PC-3 (cell line): ENCODE measurements around the gene ADORA2A. TPM values are rescaled to one million over a fixed set of nuclear protein-coding genes. Genes with fewer than 3 reads are reported as not detected.

Experiments used
- ATAC-seq: fragments of 200-7000 bp; cut with Tn5 transposase; 2 replicates; pipeline ENCODE4 v1.9.1; 2020; ENCODE audit warnings: mild to moderate bottlenecking, moderate library complexity
- BruUV-seq: library from RNA; stranded (reverse); fragments of 400-500 nt; replicated peaks from 2 replicates; lab custom pipeline; 2021; lab: Mats Ljungman, UMichigan
- CTCF ChIA-PET: fragments of 300-600 bp; sonication (Branson Sonifier 250); formaldehyde crosslinking; loops from one replicate; lab custom pipeline; 2022; ENCODE audit warnings: antibody characterized with exemption; lab: Charles Lee
- POLR2A ChIA-PET: fragments of 300-600 bp; sonication (Branson Sonifier 250); formaldehyde crosslinking; loops from one replicate; lab custom pipeline; 2022; ENCODE audit warnings: antibody characterized with exemption; ENCODE audit not compliant: unreplicated experiment; lab: Charles Lee
- DNase-seq: peaks from one replicate; pipeline ENCODE4 v3.0.0-alpha.2; 2015
- H2AFZ ChIP-seq: fragments of 300-600 bp; sonication (generic); 2 replicates; pipeline ENCODE4 v1.6.0; 2016; ENCODE audit warnings: antibody characterized with exemption, low read length
- H3F3A ChIP-seq: fragments of 300-600 bp; sonication (generic); one replicate; pipeline ENCODE4 v1.6.0; 2017; ENCODE audit warnings: antibody characterized with exemption, low read length, control low read depth, mild to moderate bottlenecking; ENCODE audit not compliant: unreplicated experiment
- H3K27ac ChIP-seq: fragments of 300-600 bp; sonication (generic); 2 replicates; pipeline ENCODE4 v1.5.1; 2016; ENCODE audit warnings: mild to moderate bottlenecking, low read length
- H3K27me3 ChIP-seq: fragments of 300-600 bp; sonication (generic); 2 replicates; pipeline ENCODE4 v1.6.1; 2016; ENCODE audit warnings: low read length, mixed read lengths
- H3K36me3 ChIP-seq: fragments of 300-600 bp; sonication (generic); 2 replicates; pipeline ENCODE4 v1.6.1; 2016; ENCODE audit warnings: low read depth, mixed run types, low read length, mixed read lengths
- H3K4me1 ChIP-seq: fragments of 300-600 bp; sonication (generic); 2 replicates; pipeline ENCODE4 v1.5.1; 2016; ENCODE audit warnings: low read length; ENCODE audit not compliant: insufficient read depth
- H3K4me2 ChIP-seq: fragments of 300-600 bp; sonication (generic); 2 replicates; pipeline ENCODE4 v1.6.0; 2016; ENCODE audit warnings: low read length
- H3K4me3 ChIP-seq: fragments of 300-600 bp; sonication (generic); 2 replicates; pipeline ENCODE4 v1.5.1; 2016; ENCODE audit warnings: mild to moderate bottlenecking, low read length, mixed read lengths
- H3K79me2 ChIP-seq: fragments of 300-600 bp; sonication (generic); 2 replicates; pipeline ENCODE4 v1.6.1; 2017; ENCODE audit warnings: low read length, mixed read lengths
- H3K9ac ChIP-seq: fragments of 300-600 bp; sonication (generic); 2 replicates; pipeline ENCODE4 v1.6.0; 2016; ENCODE audit warnings: mild to moderate bottlenecking, low read length
- H3K9me2 ChIP-seq: fragments of 300-600 bp; sonication (generic); replicated peaks from 2 replicates; pipeline ENCODE4 v1.6.1; 2016; ENCODE audit warnings: mixed run types, low read length, mixed read lengths
- H3K9me3 ChIP-seq: fragments of 300-600 bp; sonication (generic); 2 replicates; pipeline ENCODE4 v1.6.1; 2016; ENCODE audit warnings: low read length, mixed read lengths
- H4K20me1 ChIP-seq: fragments of 300-600 bp; sonication (generic); 2 replicates; pipeline ENCODE4 v1.6.1; 2016; ENCODE audit warnings: low read length, mixed read lengths
- EZH2 ChIP-seq: fragments of 300-600 bp; sonication (generic); IDR thresholded peaks from one replicate; pipeline ENCODE4 v1.6.1; 2017; ENCODE audit warnings: antibody characterized with exemption, mild to moderate bottlenecking, low read length; ENCODE audit not compliant: unreplicated experiment
- EZH2phosphoT487 ChIP-seq: fragments of 300-600 bp; sonication (generic); IDR thresholded peaks from 2 replicates; pipeline ENCODE4 v1.6.1; 2018; ENCODE audit warnings: mild to moderate bottlenecking, antibody characterized with exemption, low read length, borderline replicate concordance
- intact Hi-C: fragments of 100-400 bp; cut with micrococcal nuclease; formaldehyde crosslinking; loops from 2 replicates; pipeline ENCODE4 v1.9.0; 2023
- total RNA-seq: library from RNA; depleted of rRNA; stranded (reverse); fragments of >200 nt; gene quantifications from 2 replicates; pipeline ENCODE4 v1.2.3, GENCODE V29; 2014
- TF ChIP-seq, protein P1 (sequence below): fragments of 300-600 bp; sonication (generic); conservative IDR thresholded peaks from 2 replicates; pipeline ENCODE4 v1.5.1; 2017; ENCODE audit warnings: antibody characterized with exemption, low read depth, mild to moderate bottlenecking, low read length

Gene ADORA2A
- total RNA-seq, 1 experiment from 2014 or later = 1.7 TPM

DNA sequence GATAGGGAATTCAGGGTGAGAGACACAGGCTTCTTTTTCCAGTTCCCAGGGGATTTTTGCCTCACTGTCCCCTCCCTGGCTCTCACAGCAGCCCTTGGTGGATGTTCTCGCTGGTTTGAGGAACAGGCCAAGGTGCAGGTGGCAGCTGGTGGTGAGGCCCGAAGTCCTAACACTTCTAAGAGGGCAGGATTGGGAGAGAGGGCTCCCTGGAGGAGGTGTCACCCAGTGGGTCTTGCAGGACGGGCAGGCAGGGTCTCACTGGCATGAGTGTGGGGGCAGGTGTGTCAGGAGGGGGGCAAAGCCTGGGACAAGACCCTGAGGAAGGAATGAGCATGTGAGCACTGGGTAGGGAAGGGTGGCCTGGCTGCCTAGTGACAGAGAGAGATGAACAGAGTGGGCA, 9.2 kb downstream of the ADORA2A start:
- CTCF ChIA-PET = no interaction called here
- Histone ChIP-seq H4K20me1 (no peaks in the 10 kb centered on the region), H3K9me3 (no peaks in the 10 kb centered on the region), H3K27ac (no peak overlapping the region), H3K9ac (no peak overlapping the region), H3K9me2 (no peaks in the 10 kb centered on the region), H3K4me3 (no peak overlapping the region), H3K4me1 (peaks cover 3% of the 10 kb centered on the region; the same call in 1 of the 2 replicates), H3F3A (no peaks in the 10 kb centered on the region), H3K36me3 (no peaks in the 10 kb centered on the region), H2AFZ (no peak overlapping the region), H3K4me2 (no peak overlapping the region), H3K27me3 (no peaks in the 10 kb centered on the region), H3K79me2 (no peaks in the 10 kb centered on the region)
- no TSS peak for BruUV-seq
- TF ChIP-seq, protein P1, sequence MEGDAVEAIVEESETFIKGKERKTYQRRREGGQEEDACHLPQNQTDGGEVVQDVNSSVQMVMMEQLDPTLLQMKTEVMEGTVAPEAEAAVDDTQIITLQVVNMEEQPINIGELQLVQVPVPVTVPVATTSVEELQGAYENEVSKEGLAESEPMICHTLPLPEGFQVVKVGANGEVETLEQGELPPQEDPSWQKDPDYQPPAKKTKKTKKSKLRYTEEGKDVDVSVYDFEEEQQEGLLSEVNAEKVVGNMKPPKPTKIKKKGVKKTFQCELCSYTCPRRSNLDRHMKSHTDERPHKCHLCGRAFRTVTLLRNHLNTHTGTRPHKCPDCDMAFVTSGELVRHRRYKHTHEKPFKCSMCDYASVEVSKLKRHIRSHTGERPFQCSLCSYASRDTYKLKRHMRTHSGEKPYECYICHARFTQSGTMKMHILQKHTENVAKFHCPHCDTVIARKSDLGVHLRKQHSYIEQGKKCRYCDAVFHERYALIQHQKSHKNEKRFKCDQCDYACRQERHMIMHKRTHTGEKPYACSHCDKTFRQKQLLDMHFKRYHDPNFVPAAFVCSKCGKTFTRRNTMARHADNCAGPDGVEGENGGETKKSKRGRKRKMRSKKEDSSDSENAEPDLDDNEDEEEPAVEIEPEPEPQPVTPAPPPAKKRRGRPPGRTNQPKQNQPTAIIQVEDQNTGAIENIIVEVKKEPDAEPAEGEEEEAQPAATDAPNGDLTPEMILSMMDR = no peak
- no peak for TF ChIP-seq EZH2phosphoT487
- no peak for TF ChIP-seq EZH2
- no peak for DNase-seq
- POLR2A ChIA-PET = interaction anchor here (0.5 kb wide), 1 partner anchor 91 kb away, joined by 4 read pairs; no protein-coding TSS in a partner anchor
- intact Hi-C loops = loop anchor here (5.0 kb wide), 1 partner anchor 66 kb away; no protein-coding TSS in a partner anchor
- ATAC-seq = no peak

- POLR2A ChIA-PET = interaction anchor here (0.5 kb wide), 1 partner anchor 90 kb away, joined by 4 read pairs; no protein-coding TSS in a partner anchor
Observed at GRCh38 chr22:24437091-24437490, 9.7 kb downstream of the ADORA2A start.

More at GRCh38 chr22:24437091-24437490, 9.7 kb downstream of the ADORA2A start:
- Histone ChIP-seq H3K4me2 (no peak overlapping the region), H2AFZ (no peak overlapping the region), H3K36me3 (no peaks in the 10 kb centered on the region), H3K4me3 (no peak overlapping the region), H3K9me2 (no peaks in the 10 kb centered on the region), H3K79me2 (no peaks in the 10 kb centered on the region), H3F3A (no peaks in the 10 kb centered on the region), H4K20me1 (no peaks in the 10 kb centered on the region), H3K27ac (no peak overlapping the region), H3K9me3 (no peaks in the 10 kb centered on the region), H3K4me1 (peaks cover 3% of the 10 kb centered on the region; the same call in 1 of the 2 replicates), H3K9ac (no peak overlapping the region), H3K27me3 (no peaks in the 10 kb centered on the region)
- DNase-seq (no peak), ATAC-seq (no peak)
- CTCF ChIA-PET = no interaction called here
- no TSS peak for BruUV-seq
- intact Hi-C loops = loop anchor here (5.0 kb wide), 1 partner anchor 65 kb away; no protein-coding TSS in a partner anchor
- TF ChIP-seq EZH2phosphoT487 (no peak), EZH2 (no peak)
- TF ChIP-seq, protein P1 = no peak
